H1 (cell line): Measurements from ENCODE around the gene IGSF9. TPM values are rescaled to one million over a fixed set of nuclear protein-coding genes. Genes with fewer than 3 reads are reported as not detected.

Experiments used
- CHD2 ChIP-seq: IDR thresholded peaks from 2 replicates; pipeline ENCODE4 v1.6.1; 2012; ENCODE audit warnings: low read length, improper control_type of control experiment
- CHD7 ChIP-seq: fragments of 300-600 bp; sonication (generic); IDR thresholded peaks from 2 replicates; pipeline ENCODE4 v1.7.1; 2012; ENCODE audit warnings: low read length, moderate library complexity, mild to moderate bottlenecking, inconsistent platforms; ENCODE audit not compliant: insufficient replicate concordance
- GTF2F1 ChIP-seq: IDR thresholded peaks from 2 replicates; pipeline ENCODE4 v1.6.1; 2012; ENCODE audit warnings: low read depth, low read length, improper control_type of control experiment, borderline replicate concordance
- KDM1A ChIP-seq: fragments of 200-600, 300-600 bp; sonication (generic); IDR thresholded peaks from 2 replicates; pipeline ENCODE4 v1.7.1; 2016; ENCODE audit warnings: mild to moderate bottlenecking, low read length, borderline replicate concordance
- KDM4A ChIP-seq: IDR thresholded peaks from one replicate; pipeline ENCODE4 v1.7.1; 2012; ENCODE audit warnings: low read depth, mild to moderate bottlenecking, moderate library complexity, low read length, inconsistent platforms; ENCODE audit not compliant: severe bottlenecking
- NRF1 ChIP-seq: IDR thresholded peaks from 2 replicates; pipeline ENCODE4 v1.6.1; 2011; ENCODE audit warnings: mild to moderate bottlenecking, low read depth, low read length, improper control_type of control experiment
- PHF8 ChIP-seq: fragments of 200-600 bp; sonication (generic); conservative IDR thresholded peaks from 2 replicates; pipeline ENCODE4 v1.7.1; 2012; ENCODE audit warnings: low read depth, mild to moderate bottlenecking, inconsistent platforms, low read length, moderate library complexity
- SIN3A ChIP-seq, 2 experiments: IDR thresholded peaks in 1 of 2; conservative IDR thresholded peaks in 1 of 2; 2 replicates each; pipeline ENCODE4 v1.6.1; 2011 to 2012; ENCODE audit warnings: low read length in 2 of 2, improper control_type of control experiment in 1 of 2, low read depth in 1 of 2, mild to moderate bottlenecking in 1 of 2
- TAF7 ChIP-seq: optimal IDR thresholded peaks from 2 replicates; pipeline ENCODE3; 2011; ENCODE audit warnings: low read depth, mild to moderate bottlenecking, inconsistent platforms, low read length, moderate library complexity, borderline replicate concordance
- TBP ChIP-seq: IDR thresholded peaks from 2 replicates; pipeline ENCODE4 v1.6.1; 2011; ENCODE audit warnings: low read depth, low read length, improper control_type of control experiment
- TEAD4 ChIP-seq: IDR thresholded peaks from 2 replicates; pipeline ENCODE4 v1.6.1; 2012; ENCODE audit warnings: low read depth, low read length, inconsistent platforms, mixed read lengths
- ZNF274 ChIP-seq: IDR thresholded peaks from 2 replicates; pipeline ENCODE4 v1.7.0; 2012; ENCODE audit warnings: low read length, borderline replicate concordance; ENCODE audit errors: extremely low read depth
- polyA plus RNA-seq, 7 experiments: library from polyadenylated mRNA; depleted of rRNA in 3 of 7; stranded (reverse) in 5 of 7; unstranded in 2 of 7; fragments of >200 nt in 5 of 7; fragments of 200-250 nt in 2 of 7; gene quantifications; 1 replicate in 5 of 7; 2 replicates in 1 of 7; 4 replicates in 1 of 7; pipeline versions ENCODE4 v1.2.1 to v1.2.3, GENCODE V29; 2011 to 2013; ENCODE audit warnings: missing spikeins in 2 of 7, mixed read lengths in 2 of 7
- total RNA-seq: library from RNA; stranded (reverse); fragmentation: NEBNext Ultra II Directional; extraction: Animal tissue kit (Norgen Biotek cat#: 25700); gene quantifications from 2 replicates; pipeline ENCODE4 v1.2.1, GENCODE V29; 2021

IGSF9 gene
- total and polyA plus RNA-seq, 2 of the 8 experiments (the other 6 are each of a cell fraction or from before 2014, with no cell fraction given), result 10.9 to 28.1 TPM

DNA sequence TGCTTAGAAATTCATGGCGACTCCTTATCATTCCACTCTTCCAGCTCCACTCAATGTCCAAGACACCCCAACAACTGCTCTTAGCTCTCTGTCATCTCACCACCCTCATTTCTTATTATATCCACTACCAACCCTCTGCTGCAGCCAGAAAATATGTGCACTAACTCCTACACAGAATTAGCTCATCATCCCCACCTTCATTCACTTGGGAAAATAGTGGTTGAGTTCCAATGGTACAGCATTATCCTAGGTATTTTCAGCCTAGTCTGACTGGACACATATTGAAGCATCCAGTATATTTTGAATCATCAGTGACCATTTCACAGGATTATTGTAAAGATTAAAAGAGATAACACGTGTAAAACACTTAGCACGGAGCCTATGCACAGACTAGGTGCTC, 66.3 kb downstream of the IGSF9 start (continued):
- TF ChIP-seq CHD7 (no peak), CHD2 (no peak), PHF8 (no peak), SIN3A (conservative IDR thresholded peaks at IDR 0.05 in 1 of 2, IDR thresholded peaks at IDR 0.05 in 1 of 2; ENCODE audit: low read depth in 1 of 2, low read length in 2 of 2) (no peak), GTF2F1 (no peak), TAF7 (no peak), KDM1A (no peak), TEAD4 (no peak), TBP (no peak), NRF1 (no peak), ZNF274 (no peak), KDM4A (no peak)
